ENCODE results near the gene TSPYL2.
A peak's percentile ranks its signal among the peaks of the same experiment; 100 is the strongest.

Gene TSPYL2

DNA sequence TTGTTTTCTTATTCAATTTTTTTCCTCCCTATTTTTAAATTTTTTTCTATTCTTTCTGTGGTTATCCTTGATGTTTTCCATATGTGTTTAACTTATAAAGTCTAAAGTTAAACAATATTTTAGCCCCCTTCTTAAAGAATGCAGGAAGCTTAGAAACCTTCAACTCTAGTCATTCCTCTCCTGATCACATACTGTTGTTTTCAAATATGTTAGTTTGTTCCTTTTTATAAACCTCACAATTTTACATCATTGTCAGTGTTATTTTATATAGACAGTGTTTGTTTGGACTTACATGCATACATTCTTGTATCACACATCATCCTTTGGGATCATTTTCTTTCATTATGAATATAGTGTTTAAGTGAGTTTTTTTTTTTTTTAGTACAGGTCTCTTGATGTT, 43.3 kb downstream of the TSPYL2 start:
- DNase-seq (ENCODE audit: low spot score), result no peak

GRCh38 chrX:53126377-53126776, 44.2 kb downstream of the TSPYL2 start:
- no peak for DNase-seq (ENCODE audit: low spot score)

DNA sequence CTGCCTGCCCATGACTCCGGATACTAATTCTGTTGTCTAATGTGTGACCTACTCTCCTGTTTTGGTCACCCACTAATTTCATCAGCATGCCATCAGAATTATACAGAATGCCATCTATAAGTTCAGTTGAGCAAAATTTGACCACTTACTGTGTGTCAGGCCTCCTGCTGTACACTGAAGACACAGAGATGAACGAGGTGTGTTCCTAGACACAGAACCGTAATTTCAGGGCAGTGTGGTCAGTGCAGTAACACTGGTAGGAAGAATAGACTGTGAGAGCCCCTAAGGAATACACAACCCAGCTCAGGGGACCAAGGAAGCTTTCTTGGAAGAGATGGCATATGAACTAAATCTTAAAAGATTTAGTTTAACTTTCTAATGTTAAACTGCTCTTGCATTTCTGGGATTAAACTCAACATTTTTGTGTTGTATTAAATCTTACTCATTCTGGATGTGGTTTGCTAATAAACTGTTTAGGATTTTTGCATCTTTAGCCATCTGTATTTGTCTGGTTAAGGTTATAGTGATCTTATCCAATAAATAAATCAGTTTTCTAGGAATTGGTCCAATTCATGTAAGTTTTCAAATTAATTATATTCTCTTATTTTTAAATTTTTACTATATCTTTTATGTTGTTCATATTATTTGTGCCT, 46.1 kb downstream of the TSPYL2 start:
- peak; percentile 29 for DNase-seq (ENCODE audit: low spot score)

- no peak for DNase-seq (ENCODE audit: low spot score)
Observed at GRCh38 chrX:53133400-53133799, 51.2 kb downstream of the TSPYL2 start.

GRCh38 chrX:53135581-53135980, 53.4 kb downstream of the TSPYL2 start:
- no peak for DNase-seq (ENCODE audit: low spot score)

Data from GM03348 (cell line).